GM19463 (cell line): ENCODE measurements around the gene NF2.

Experiments used
- ATAC-seq: cut with Tn5 transposase; IDR thresholded peaks from one replicate; pipeline ENCODE4 v1.9.1; 2021; ENCODE audit warnings: mild to moderate bottlenecking, moderate library complexity; ENCODE audit not compliant: unreplicated experiment

NF2 gene

GRCh38 chr22:29718949-29719898 is 115.8 kb downstream of the NF2 start:
- no peak for ATAC-seq

- ATAC-seq: no peak
Observed at GRCh38 chr22:29719899-29720645, 116.6 kb downstream of the NF2 start, which contains the start of gene CABP7. Gene CABP7, plus strand, starts transcription at chr22:29720003. Its CDS starts 422 bp downstream, at chr22:29720425.

- no peak for ATAC-seq
Observed at GRCh38 chr22:29720811-29721323, 117.4 kb downstream of the NF2 start.

- no peak for ATAC-seq
Observed at GRCh38 chr22:29722151-29722550, 118.7 kb downstream of the NF2 start.

GRCh38 chr22:29722587-29722986 is 119.2 kb downstream of the NF2 start:
- ATAC-seq: no peak

- no peak for ATAC-seq
Observed at GRCh38 chr22:29723766-29724165, 120.3 kb downstream of the NF2 start.

- no peak for ATAC-seq
Observed at GRCh38 chr22:29724843-29725242, 121.4 kb downstream of the NF2 start.

- ATAC-seq: no peak
Observed at GRCh38 chr22:29726106-29726505, 122.7 kb downstream of the NF2 start.

GRCh38 chr22:29726512-29727130 is 123.2 kb downstream of the NF2 start:
- no peak for ATAC-seq

GRCh38 chr22:29727131-29727523 is 123.7 kb downstream of the NF2 start:
- no peak for ATAC-seq

GRCh38 chr22:29729161-29729560 is 125.7 kb downstream of the NF2 start:
- no peak for ATAC-seq

GRCh38 chr22:29731058-29731850 is 127.8 kb downstream of the NF2 start:
- ATAC-seq: no peak

- no peak for ATAC-seq
Observed at GRCh38 chr22:29732883-29733282, 129.4 kb downstream of the NF2 start.

- ATAC-seq: no peak
Observed at GRCh38 chr22:29733362-29734201, 130.1 kb downstream of the NF2 start.

- no peak for ATAC-seq
Observed at GRCh38 chr22:29734406-29734805, 131.0 kb downstream of the NF2 start.

- ATAC-seq: no peak
Observed at GRCh38 chr22:29734838-29735237, 131.4 kb downstream of the NF2 start.

- no peak for ATAC-seq
Observed at GRCh38 chr22:29735416-29735815, 132.0 kb downstream of the NF2 start.

- ATAC-seq: no peak
Observed at GRCh38 chr22:29737251-29738117, 134.1 kb downstream of the NF2 start.
